GM12801 (cell line): ENCODE data around the gene UBALD1.

Source experiments
- CTCF ChIP-seq: IDR thresholded peaks from one replicate; pipeline ENCODE4 v1.5.1; 2011; ENCODE audit warnings: control low read depth; ENCODE audit not compliant: insufficient read length; ENCODE audit errors: extremely low read depth

UBALD1 gene

GRCh38 chr16:4570086-4570485 is 44.6 kb downstream of the UBALD1 start:
- TF ChIP-seq CTCF, result no peak

- no peak for TF ChIP-seq CTCF
These were observed 48.5 kb downstream of the UBALD1 start for GRCh38 chr16:4566144-4566543.

GRCh38 chr16:4564661-4565267 is 49.9 kb downstream of the UBALD1 start:
- TF ChIP-seq CTCF, result no peak

GRCh38 chr16:4561596-4561995 is 53.1 kb downstream of the UBALD1 start:
- TF ChIP-seq CTCF, result no peak
